HepG2 (cell line): ENCODE measurements around the gene TMEM50B. TPM values are rescaled to one million over a fixed set of nuclear protein-coding genes. Genes with fewer than 3 reads are reported as not detected.

Experiments
- CENPX ChIP-seq: sonication (generic); formaldehyde crosslinking; IDR thresholded peaks from 2 replicates; pipeline ENCODE4 v1.9.0; 2021; ENCODE audit warnings: mild to moderate bottlenecking, missing genetic modification reagents, moderate library complexity
- ELF4 ChIP-seq: sonication (generic); formaldehyde crosslinking; IDR thresholded peaks from 2 replicates; pipeline ENCODE4 v1.5.0; 2020; ENCODE audit warnings: missing genetic modification reagents, mild to moderate bottlenecking, moderate library complexity, borderline replicate concordance
- ETV5 ChIP-seq: IDR thresholded peaks from 2 replicates; pipeline ENCODE4 v1.6.1; 2018; ENCODE audit warnings: missing biosample characterization, missing genetic modification reagents, inconsistent platforms, borderline replicate concordance
- FOXC1 ChIP-seq: sonication (generic); formaldehyde crosslinking; IDR thresholded peaks from 2 replicates; pipeline ENCODE4 v1.8.0; 2022; ENCODE audit warnings: mild to moderate bottlenecking, missing genetic modification reagents, borderline replicate concordance
- FOXJ3 ChIP-seq: sonication (generic); formaldehyde crosslinking; IDR thresholded peaks from 2 replicates; pipeline ENCODE4 v1.4.0; 2020; ENCODE audit warnings: missing genetic modification reagents, mild to moderate bottlenecking, borderline replicate concordance
- GMEB1 ChIP-seq: sonication (generic); formaldehyde crosslinking; IDR thresholded peaks from 2 replicates; pipeline ENCODE4 v1.5.1; 2020; ENCODE audit warnings: missing genetic modification reagents, mild to moderate bottlenecking, borderline replicate concordance
- HOMEZ ChIP-seq: IDR thresholded peaks from 2 replicates; pipeline ENCODE4 v1.6.1; 2016; ENCODE audit warnings: low read depth
- KDM1A ChIP-seq: IDR thresholded peaks from 2 replicates; pipeline ENCODE4 v1.6.1; 2016; ENCODE audit warnings: missing compliant biosample characterization
- MIXL1 ChIP-seq: IDR thresholded peaks from 2 replicates; pipeline ENCODE4 v1.6.1; 2016
- NFE2L1 ChIP-seq: sonication (generic); formaldehyde crosslinking; IDR thresholded peaks from 2 replicates; pipeline ENCODE4 v1.4.0; 2020; ENCODE audit warnings: missing genetic modification reagents, mild to moderate bottlenecking, borderline replicate concordance
- PAX8 ChIP-seq: sonication (generic); formaldehyde crosslinking; IDR thresholded peaks from 2 replicates; pipeline ENCODE4 v1.8.0; 2022; ENCODE audit warnings: mild to moderate bottlenecking, missing genetic modification reagents, borderline replicate concordance
- POLR2A ChIP-seq, 2 experiments: IDR thresholded peaks; 2 replicates each; pipeline ENCODE4 v1.6.1; 2011; ENCODE audit warnings: low read depth in 2 of 2, low read length in 2 of 2, mild to moderate bottlenecking in 1 of 2, moderate library complexity in 1 of 2; ENCODE audit not compliant: insufficient read depth in 1 of 2
- PTBP1 ChIP-seq: fragments of 200-400 bp; formaldehyde crosslinking; IDR thresholded peaks from 2 replicates; pipeline ENCODE4 v1.6.1; 2018; ENCODE audit warnings: low read length, low read depth; ENCODE audit not compliant: poor library complexity, severe bottlenecking
- SOX5 ChIP-seq: IDR thresholded peaks from 2 replicates; pipeline ENCODE4 v1.6.1; 2016; ENCODE audit warnings: borderline replicate concordance
- TRIM22 ChIP-seq: fragments of 450-650 bp; IDR thresholded peaks from 2 replicates; pipeline ENCODE4 v1.6.1; 2017
- YEATS4 ChIP-seq: sonication (generic); formaldehyde crosslinking; IDR thresholded peaks from 2 replicates; pipeline ENCODE4 v1.4.0; 2020; ENCODE audit warnings: missing genetic modification reagents, borderline replicate concordance
- ZBTB38 ChIP-seq: sonication (generic); formaldehyde crosslinking; IDR thresholded peaks from 2 replicates; pipeline ENCODE4 v1.5.1; 2020; ENCODE audit warnings: mild to moderate bottlenecking, missing genetic modification reagents
- ZNF329 ChIP-seq: sonication (generic); formaldehyde crosslinking; IDR thresholded peaks from 2 replicates; pipeline ENCODE4 v1.9.0; 2021; ENCODE audit warnings: low read depth, mild to moderate bottlenecking, missing genetic modification reagents
- ZNF354B ChIP-seq: sonication (generic); formaldehyde crosslinking; IDR thresholded peaks from 2 replicates; pipeline ENCODE4 v1.8.0; 2022; ENCODE audit warnings: mild to moderate bottlenecking, missing genetic modification reagents
- ZNF530 ChIP-seq: sonication (generic); formaldehyde crosslinking; IDR thresholded peaks from 2 replicates; pipeline ENCODE4 v1.5.0; 2020; ENCODE audit warnings: low read depth, mild to moderate bottlenecking, missing genetic modification reagents
- ZNF598 ChIP-seq: sonication (generic); formaldehyde crosslinking; IDR thresholded peaks from 2 replicates; pipeline ENCODE4 v1.5.1; 2020; ENCODE audit warnings: mild to moderate bottlenecking, missing genetic modification reagents, borderline replicate concordance
- ZNF841 ChIP-seq: sonication (generic); formaldehyde crosslinking; IDR thresholded peaks from 2 replicates; pipeline ENCODE4 v1.8.1; 2023; ENCODE audit warnings: missing genetic modification reagents, borderline replicate concordance
- polyA plus RNA-seq, 8 experiments: library from polyadenylated mRNA; depleted of rRNA in 3 of 8; stranded (reverse) in 7 of 8; unstranded in 1 of 8; fragments of >200 nt; fragmentation: Illumina TruSeq in 4 of 8; extraction: Trizol in 4 of 8; gene quantifications; 2 replicates each; pipeline versions ENCODE4 v1.2.1 to v1.2.3, GENCODE V29; 2011 to 2016; ENCODE audit warnings: low read depth in 4 of 8, missing spikeins in 1 of 8, mixed read lengths in 1 of 8; ENCODE audit not compliant: insufficient read depth in 1 of 8
- total RNA-seq, 5 experiments: library from RNA; depleted of rRNA; stranded (reverse); fragments of >200 nt; fragmentation: Illumina TruSeq; extraction: Trizol; gene quantifications; 2 replicates each; pipeline ENCODE4 v1.2.3, GENCODE V29; 2016; ENCODE audit warnings: low read depth in 1 of 5

TMEM50B gene
- total and polyA plus RNA-seq, 2 of the 13 experiments (the other 11 are each of a cell fraction or from before 2014, with no cell fraction given) = 29.9 to 46.3 TPM

- TF ChIP-seq GMEB1 (CRISPR knock-in tag) (peak; percentile 33; the same call in 1 of the 2 replicates), TRIM22 (no peak), ETV5 (CRISPR knock-in tag) (no peak; the same call in 1 of the 2 replicates), NFE2L1 (no peak), CENPX (CRISPR knock-in tag) (no peak), PAX8 (no peak), SOX5 (peak; percentile 43; the same call in 1 of the 2 replicates), PTBP1 (no peak), POLR2A (IDR thresholded peaks at IDR 0.05; ENCODE audit: insufficient read depth in 1 of 2, low read depth in 2 of 2, low read length in 2 of 2) (peak; percentile 59 to 62), KDM1A (CRISPR knock-in tag) (no peak; the same call in 1 of the 2 replicates), FOXJ3 (CRISPR knock-in tag) (no peak), ZNF841 (CRISPR knock-in tag) (no peak), ZBTB38 (CRISPR knock-in tag) (peak; percentile 61; the same call in 1 of the 2 replicates), ZNF354B (CRISPR knock-in tag) (no peak), YEATS4 (CRISPR knock-in tag) (peak; percentile 47; the same call in 1 of the 2 replicates), ZNF530 (CRISPR knock-in tag) (no peak), ZNF329 (CRISPR knock-in tag) (no peak), ZNF598 (CRISPR knock-in tag) (no peak; the same call in 1 of the 2 replicates), ELF4 (CRISPR knock-in tag) (no peak), MIXL1 (CRISPR knock-in tag) (peak; percentile 82), FOXC1 (peak; percentile 65; the same call in 1 of the 2 replicates), HOMEZ (no peak; the same call in 1 of the 2 replicates)
Observed at GRCh38 chr21:33412832-33413519, 66.8 kb downstream of the TMEM50B start (continued).
